IgD-negative memory B cell (primary cell): ENCODE results near the gene SUCLG1. TPM values are rescaled to one million over a fixed set of nuclear protein-coding genes. Genes with fewer than 3 reads are reported as not detected.

Source experiments
- H3K27ac Mint-ChIP-seq, 3 donors: one replicate each; pipeline ENCODE4 v1.8.0; 2020 to 2022; ENCODE audit warnings: mild to moderate bottlenecking in 3 of 3, mixed read lengths in 3 of 3, moderate library complexity in 1 of 3
- H3K27me3 Mint-ChIP-seq: one replicate; pipeline ENCODE4 v1.8.0; 2021; ENCODE audit warnings: mixed read lengths
- H3K36me3 Mint-ChIP-seq: one replicate; pipeline ENCODE4 v1.8.0; 2020; ENCODE audit warnings: mild to moderate bottlenecking, mixed read lengths
- H3K4me1 Mint-ChIP-seq, 3 donors: one replicate each; pipeline ENCODE4 v1.8.0; 2020 to 2022; ENCODE audit warnings: mixed read lengths in 3 of 3, mild to moderate bottlenecking in 1 of 3
- H3K4me3 Mint-ChIP-seq, 4 donors: one replicate each; pipeline ENCODE4 v1.8.0; 2020 to 2022; ENCODE audit warnings: mild to moderate bottlenecking in 4 of 4, mixed read lengths in 4 of 4, moderate library complexity in 3 of 4
- H3K9me3 Mint-ChIP-seq, 3 donors: one replicate each; pipeline ENCODE4 v1.8.0; 2020 to 2021; ENCODE audit warnings: mixed read lengths in 3 of 3, mild to moderate bottlenecking in 1 of 3
- polyA plus RNA-seq: library from polyadenylated mRNA; unstranded; fragments of 300-500 nt; fragmentation: Illumina TruSeq; gene quantifications from one replicate; pipeline ENCODE4 v1.2.3, GENCODE V29; 2021

The SUCLG1 gene
- polyA plus RNA-seq: 69.7 TPM

DNA sequence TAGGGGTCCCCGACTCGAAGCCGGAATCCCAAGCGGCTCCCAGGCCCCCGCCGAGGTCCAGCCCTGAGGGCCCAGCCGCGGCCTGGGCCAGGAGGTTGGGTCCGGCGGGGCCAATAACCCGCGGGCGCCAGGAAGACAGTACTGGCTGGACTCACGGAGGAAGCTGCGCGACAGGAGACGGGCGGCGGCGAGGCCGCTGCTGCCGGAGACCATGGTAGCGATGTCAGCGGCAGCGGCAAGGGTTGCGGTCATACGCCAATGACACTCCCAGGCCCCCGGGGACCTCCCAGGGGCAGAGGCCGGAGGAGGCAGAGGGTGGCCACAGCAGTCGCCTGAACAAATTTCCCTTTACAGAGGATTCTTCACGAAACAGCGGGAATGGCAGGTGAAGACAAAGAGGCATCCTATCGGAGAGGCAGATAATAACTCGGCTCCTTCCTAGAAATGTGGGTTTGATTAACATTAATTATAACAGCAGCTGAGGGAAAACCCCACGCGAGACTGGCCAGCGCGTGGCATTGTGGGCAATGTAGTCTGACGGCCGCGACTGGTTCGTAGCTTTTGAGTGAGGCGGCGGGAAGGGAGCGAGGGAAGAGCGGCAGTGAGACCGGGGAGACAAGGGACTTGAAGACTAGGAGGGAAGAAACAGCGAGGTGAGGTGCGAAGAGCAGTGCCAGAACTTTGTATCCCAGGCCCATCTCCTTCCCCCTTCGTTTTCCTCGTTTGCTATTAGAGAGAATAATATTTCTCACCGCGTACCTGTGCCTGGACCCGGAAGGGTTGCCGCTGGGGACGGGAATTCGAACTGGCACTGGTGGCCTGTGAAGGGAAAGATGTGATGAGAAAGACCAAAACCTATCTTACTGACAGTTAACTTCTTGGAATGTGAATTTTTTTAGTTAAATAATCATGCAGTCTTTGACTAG lies at the start of gene SUCLG1:
SUCLG1 (minus strand) TSS at position 263 of the 926 bp plus-strand sequence; CDS start at position 252, 11 bp downstream.
- peak within 1 kb of the TSS; percentile 90 to 99 (median 99) for H3K27ac Mint-ChIP-seq
- no peaks in the 10 kb centered on the region for H3K9me3 Mint-ChIP-seq
- peaks cover 34 to 41% (median 34%) of the 10 kb centered on the region in 3 donors for H3K4me1 Mint-ChIP-seq
- no peaks in the 10 kb centered on the region for H3K27me3 Mint-ChIP-seq
- H3K4me3 Mint-ChIP-seq: peak within 1 kb of the TSS; percentile 94 to 97 (median 96)
- H3K36me3 Mint-ChIP-seq: peaks cover 5% of the 10 kb centered on the region

DNA sequence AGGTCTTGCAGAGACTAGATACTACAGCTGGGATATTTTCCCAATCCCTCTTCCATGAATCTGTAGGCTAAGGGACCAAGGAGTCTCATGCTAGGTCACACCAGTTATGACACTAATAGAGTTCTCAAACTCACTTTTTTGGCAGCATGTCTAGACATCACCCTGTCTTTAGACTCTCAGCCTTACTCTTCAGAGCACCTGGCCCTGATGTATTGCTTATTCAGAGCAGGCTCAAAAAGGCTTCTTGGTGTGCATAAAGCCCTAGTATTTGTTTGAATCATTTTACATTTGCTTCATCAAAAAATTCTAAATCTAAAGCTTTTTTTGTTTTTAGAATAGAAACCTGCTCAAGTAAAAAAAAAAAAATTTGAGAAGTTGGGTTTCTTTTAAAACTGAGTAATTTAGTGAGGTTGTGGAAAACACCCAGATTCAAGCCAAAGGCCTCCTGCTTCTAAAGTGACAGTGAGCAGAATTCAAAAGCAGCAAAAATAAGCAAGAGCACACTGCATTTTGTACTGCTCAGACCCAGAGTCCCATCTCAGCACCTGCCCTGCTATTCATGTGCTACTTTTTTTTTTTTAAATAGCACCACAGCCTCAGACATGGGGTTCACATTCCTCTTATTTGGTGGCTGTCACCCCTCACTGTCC lies 39.2 kb upstream of the SUCLG1 start:
- Mint-ChIP-seq H3K9me3 (peaks cover 0 to 8% (median 0%) of the 10 kb centered on the region in 3 donors), H3K27ac (no peak overlapping the region), H3K4me3 (no peak overlapping the region), H3K4me1 (peaks cover 0 to 3% (median 1%) of the 10 kb centered on the region in 3 donors), H3K36me3 (peaks cover 3% of the 10 kb centered on the region), H3K27me3 (peaks cover 2% of the 10 kb centered on the region)

DNA sequence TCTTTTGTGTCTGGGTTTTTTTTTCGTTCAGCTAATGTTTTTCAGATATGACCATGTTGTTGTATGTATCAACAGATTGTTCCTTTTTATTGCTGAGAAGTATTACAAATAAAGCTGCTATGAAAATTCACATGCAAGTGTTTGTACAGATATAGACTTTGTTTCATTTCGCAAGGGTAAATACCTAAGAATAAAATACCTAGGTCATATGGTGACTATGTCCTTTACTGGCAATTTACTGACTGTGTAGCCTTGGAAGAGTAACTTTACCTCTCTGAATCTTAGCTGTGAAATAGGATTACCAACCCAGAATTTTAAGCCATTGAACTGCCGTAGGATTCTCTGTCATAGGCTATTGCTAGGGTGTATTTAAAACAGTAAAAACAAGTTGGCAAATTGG lies 38.2 kb upstream of the SUCLG1 start:
- peaks cover 3% of the 10 kb centered on the region for H3K36me3 Mint-ChIP-seq
- H3K27me3 Mint-ChIP-seq: peaks cover 2% of the 10 kb centered on the region
- H3K4me1 Mint-ChIP-seq: peaks cover 0 to 3% (median 1%) of the 10 kb centered on the region in 3 donors
- H3K27ac Mint-ChIP-seq: no peak overlapping the region
- H3K4me3 Mint-ChIP-seq: no peak overlapping the region
- peaks cover 0 to 6% (median 0%) of the 10 kb centered on the region in 3 donors for H3K9me3 Mint-ChIP-seq

DNA sequence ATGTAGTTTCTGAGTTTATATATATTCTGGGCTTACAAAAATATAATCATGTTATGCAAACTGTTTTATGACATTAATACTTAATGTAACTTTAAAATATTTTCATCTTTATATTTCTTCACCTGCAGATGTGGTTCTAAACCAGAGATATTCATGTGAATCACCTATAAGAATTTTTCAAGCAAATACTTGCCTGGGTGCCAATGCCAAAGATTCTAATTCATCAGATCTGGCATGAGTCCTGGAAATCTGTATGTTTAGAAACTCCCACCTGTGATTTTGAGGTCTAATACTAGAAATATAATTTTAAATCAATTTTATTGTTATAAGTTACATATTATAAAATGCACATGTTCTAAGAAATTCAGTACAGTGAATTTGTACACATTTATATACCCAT lies 37.3 kb upstream of the SUCLG1 start:
- no peak overlapping the region for H3K27ac Mint-ChIP-seq
- no peaks in the 10 kb centered on the region for H3K9me3 Mint-ChIP-seq
- H3K4me1 Mint-ChIP-seq: peaks cover 0 to 3% (median 1%) of the 10 kb centered on the region in 3 donors
- H3K36me3 Mint-ChIP-seq: no peaks in the 10 kb centered on the region
- peaks cover 2% of the 10 kb centered on the region for H3K27me3 Mint-ChIP-seq
- no peak overlapping the region for H3K4me3 Mint-ChIP-seq

DNA sequence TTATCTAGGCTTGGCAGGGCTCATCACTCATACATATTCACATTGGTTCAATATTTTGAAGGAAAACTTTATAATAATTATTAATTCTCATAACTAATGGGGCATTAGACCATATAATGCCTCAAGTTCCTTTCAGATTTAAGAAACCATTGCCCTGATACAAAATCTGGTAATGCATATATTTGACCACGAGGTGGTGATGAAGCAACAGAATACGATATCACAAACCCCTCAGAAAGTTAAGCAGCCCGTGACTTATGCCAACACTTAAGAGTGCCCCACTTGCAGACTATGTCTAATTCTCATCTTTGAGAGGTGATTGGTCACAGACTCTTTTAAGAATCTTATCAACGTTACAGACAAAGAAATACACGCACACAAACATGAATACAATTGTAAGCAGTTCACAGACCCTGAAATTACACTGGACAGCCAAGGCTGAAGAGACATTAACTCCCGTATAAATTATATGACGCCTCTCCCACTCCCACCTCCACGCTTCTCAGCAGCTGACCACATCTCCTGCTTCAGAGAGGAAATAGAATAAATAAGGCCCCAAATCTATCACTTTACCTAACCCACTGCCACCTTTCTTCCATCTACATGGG lies 36.6 kb upstream of the SUCLG1 start:
- Mint-ChIP-seq H3K36me3 (no peaks in the 10 kb centered on the region), H3K4me3 (no peak overlapping the region), H3K27ac (no peak overlapping the region)

GRCh38 chr2:84494070-84494469 lies 35.0 kb upstream of the SUCLG1 start:
- no peak overlapping the region for H3K27ac Mint-ChIP-seq
- peaks cover 2% of the 10 kb centered on the region for H3K27me3 Mint-ChIP-seq
- H3K4me1 Mint-ChIP-seq: peaks cover 0 to 3% (median 1%) of the 10 kb centered on the region in 3 donors
- H3K4me3 Mint-ChIP-seq: no peak overlapping the region
- no peaks in the 10 kb centered on the region for H3K9me3 Mint-ChIP-seq
- no peaks in the 10 kb centered on the region for H3K36me3 Mint-ChIP-seq

More for the DNA sequence above, 36.6 kb upstream of the SUCLG1 start:
- Mint-ChIP-seq H3K4me1 (peaks cover 0 to 3% (median 1%) of the 10 kb centered on the region in 3 donors), H3K9me3 (no peaks in the 10 kb centered on the region), H3K27me3 (peaks cover 2% of the 10 kb centered on the region)

- no peak overlapping the region for H3K4me3 Mint-ChIP-seq
- no peak overlapping the region for H3K27ac Mint-ChIP-seq
- no peaks in the 10 kb centered on the region for H3K9me3 Mint-ChIP-seq
- H3K27me3 Mint-ChIP-seq: peaks cover 2% of the 10 kb centered on the region
- H3K4me1 Mint-ChIP-seq: peaks cover 0 to 3% (median 1%) of the 10 kb centered on the region in 3 donors
- peaks cover under 1% of the 10 kb centered on the region for H3K36me3 Mint-ChIP-seq
These were observed 34.4 kb upstream of the SUCLG1 start for GRCh38 chr2:84493514-84493913.

DNA sequence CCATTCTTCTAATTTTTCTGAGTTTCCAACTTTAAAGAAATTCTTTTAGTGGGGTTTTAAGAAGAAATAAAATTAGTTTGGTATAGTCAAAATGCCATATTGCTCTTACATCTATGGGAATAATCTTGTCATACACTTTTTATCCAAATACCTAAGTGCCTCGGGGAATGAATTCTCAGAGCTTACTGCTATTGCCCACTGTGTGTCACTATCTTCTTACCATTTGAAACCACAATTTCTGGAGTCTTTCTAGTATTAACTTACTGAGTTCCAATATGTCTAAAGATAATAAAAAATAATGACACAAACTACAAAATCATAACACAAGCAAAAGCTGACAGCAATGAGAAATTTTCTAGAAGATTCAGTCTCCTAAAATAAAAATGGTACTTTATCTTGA lies 33.5 kb upstream of the SUCLG1 start:
- peaks cover 0 to 3% (median 1%) of the 10 kb centered on the region in 3 donors for H3K4me1 Mint-ChIP-seq
- no peaks in the 10 kb centered on the region for H3K9me3 Mint-ChIP-seq
- no peak overlapping the region for H3K27ac Mint-ChIP-seq
- H3K27me3 Mint-ChIP-seq: peaks cover 2% of the 10 kb centered on the region
- peaks cover 2% of the 10 kb centered on the region for H3K36me3 Mint-ChIP-seq
- H3K4me3 Mint-ChIP-seq: no peak overlapping the region

DNA sequence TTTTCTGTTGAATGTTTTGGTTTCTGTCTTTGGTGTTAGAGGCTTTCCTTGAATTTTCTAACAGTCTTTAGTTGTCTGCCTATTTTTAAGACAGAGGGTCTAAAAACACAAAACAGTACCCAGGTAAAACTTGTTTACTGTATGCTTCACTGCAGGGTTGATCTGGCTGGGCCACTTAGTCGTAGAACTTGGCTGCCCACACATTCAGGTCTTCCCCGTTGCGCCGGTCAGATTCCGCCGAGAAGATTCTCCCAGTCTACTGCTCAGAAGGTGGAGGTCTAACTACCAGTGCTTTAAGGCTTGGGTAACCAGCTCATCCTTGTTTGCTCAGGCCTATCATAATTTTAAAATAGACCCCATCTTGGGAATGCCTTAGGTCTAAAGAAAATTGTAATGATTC lies 32.7 kb upstream of the SUCLG1 start:
- peaks cover 0 to 3% (median 1%) of the 10 kb centered on the region in 3 donors for H3K4me1 Mint-ChIP-seq
- H3K27ac Mint-ChIP-seq: no peak overlapping the region
- peaks cover 2% of the 10 kb centered on the region for H3K27me3 Mint-ChIP-seq
- H3K9me3 Mint-ChIP-seq: no peaks in the 10 kb centered on the region
- no peak overlapping the region for H3K4me3 Mint-ChIP-seq
- H3K36me3 Mint-ChIP-seq: peaks cover 2% of the 10 kb centered on the region

DNA sequence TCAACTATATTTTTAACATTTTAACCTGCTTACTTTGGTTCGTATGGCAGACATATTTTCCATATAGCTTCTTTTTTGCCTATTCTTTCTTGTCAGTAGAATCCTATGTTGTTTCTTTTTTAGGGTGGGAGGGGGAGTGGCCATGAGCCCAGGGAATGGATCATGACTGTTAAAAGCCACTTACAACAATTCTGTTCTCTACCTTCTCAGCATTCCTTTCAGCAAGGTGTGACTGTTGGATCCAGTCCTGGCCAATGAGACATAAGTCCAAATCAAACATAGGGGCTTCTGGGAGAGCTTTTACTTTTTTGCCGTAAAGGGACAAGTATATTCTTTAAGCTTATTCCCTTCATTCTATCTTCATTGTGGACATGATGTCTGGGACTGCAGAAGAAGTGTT lies 32.2 kb upstream of the SUCLG1 start:
- Mint-ChIP-seq H3K36me3 (peaks cover 2% of the 10 kb centered on the region), H3K4me3 (no peak overlapping the region), H3K27me3 (peaks cover 2% of the 10 kb centered on the region), H3K4me1 (peaks cover 0 to 3% (median 1%) of the 10 kb centered on the region in 3 donors), H3K27ac (no peak overlapping the region), H3K9me3 (no peaks in the 10 kb centered on the region)

DNA sequence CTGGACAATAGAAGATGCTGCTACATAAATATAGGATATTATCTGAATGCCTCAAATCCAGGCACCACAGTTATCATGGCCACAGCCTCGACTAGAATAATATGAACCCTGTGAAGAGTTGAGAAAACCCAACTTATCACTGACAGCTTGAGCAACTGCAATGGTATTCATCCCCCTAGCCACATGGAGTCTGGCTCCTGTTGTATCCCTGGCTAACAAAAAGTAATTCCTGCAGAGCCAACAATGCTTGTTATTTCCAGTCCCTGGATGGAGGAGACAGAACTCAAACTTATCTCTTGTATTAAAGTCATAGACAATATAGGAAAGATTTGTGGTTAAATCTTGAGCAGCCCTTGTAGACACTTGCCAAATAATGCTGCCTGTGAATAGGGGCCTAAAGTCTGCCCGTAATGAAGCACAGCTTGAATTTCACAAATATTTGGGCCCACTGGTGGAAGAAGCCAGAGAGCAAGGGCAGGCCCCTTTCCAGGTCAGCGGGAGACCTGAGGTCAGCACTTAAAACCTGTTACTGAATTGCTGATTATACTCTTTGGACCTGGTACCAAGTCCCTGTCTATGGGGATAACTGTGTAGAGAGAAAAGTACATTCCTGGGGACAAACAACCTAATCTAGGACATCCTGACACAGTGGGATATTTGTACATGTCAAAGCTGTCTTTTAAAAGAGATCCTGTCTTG lies 28.4 kb upstream of the SUCLG1 start:
- no peaks in the 10 kb centered on the region for H3K4me1 Mint-ChIP-seq
- peaks cover 1% of the 10 kb centered on the region for H3K27me3 Mint-ChIP-seq
- peaks cover 2% of the 10 kb centered on the region for H3K36me3 Mint-ChIP-seq
- H3K9me3 Mint-ChIP-seq: no peaks in the 10 kb centered on the region
- H3K27ac Mint-ChIP-seq: no peak overlapping the region
- no peak overlapping the region for H3K4me3 Mint-ChIP-seq

GRCh38 chr2:84486441-84487115 lies 27.5 kb upstream of the SUCLG1 start:
- peaks cover 1% of the 10 kb centered on the region for H3K27me3 Mint-ChIP-seq
- H3K36me3 Mint-ChIP-seq: peaks cover 2% of the 10 kb centered on the region
- no peak overlapping the region for H3K27ac Mint-ChIP-seq
- H3K9me3 Mint-ChIP-seq: no peaks in the 10 kb centered on the region
- no peaks in the 10 kb centered on the region for H3K4me1 Mint-ChIP-seq
- H3K4me3 Mint-ChIP-seq: no peak overlapping the region

DNA sequence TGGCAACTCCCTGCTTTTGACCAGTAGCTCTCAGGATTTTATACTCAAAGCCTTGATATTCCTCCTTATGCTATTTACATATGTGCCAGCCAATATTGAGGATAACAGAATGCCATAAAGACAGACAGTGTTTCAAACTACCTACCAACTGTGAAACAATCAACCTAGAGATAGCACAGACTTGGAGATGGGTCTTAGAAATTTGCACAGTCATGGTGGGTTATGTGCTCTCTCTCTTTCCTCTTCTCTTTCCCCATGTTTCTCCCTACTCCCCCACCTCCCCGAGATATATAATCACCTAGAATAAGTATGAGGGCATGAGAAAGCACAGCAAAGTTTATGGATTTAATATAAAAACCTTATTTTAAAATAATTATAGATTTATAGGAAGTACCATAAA lies 24.2 kb upstream of the SUCLG1 start:
- Mint-ChIP-seq H3K4me3 (no peak overlapping the region), H3K27ac (no peak overlapping the region), H3K9me3 (no peaks in the 10 kb centered on the region), H3K4me1 (no peaks in the 10 kb centered on the region), H3K27me3 (peaks cover 1% of the 10 kb centered on the region), H3K36me3 (no peaks in the 10 kb centered on the region)

- peaks cover 1% of the 10 kb centered on the region for H3K27me3 Mint-ChIP-seq
- no peaks in the 10 kb centered on the region for H3K4me1 Mint-ChIP-seq
- H3K36me3 Mint-ChIP-seq: peaks cover 2% of the 10 kb centered on the region
- H3K9me3 Mint-ChIP-seq: no peaks in the 10 kb centered on the region
- H3K27ac Mint-ChIP-seq: no peak overlapping the region
- no peak overlapping the region for H3K4me3 Mint-ChIP-seq
These were observed 23.5 kb upstream of the SUCLG1 start for GRCh38 chr2:84482603-84483002.
